HL-60 (cell line): ENCODE results near the gene CENPF.
A peak's percentile ranks its signal among the peaks of the same experiment; 100 is the strongest.
"Not testable (repeated sequence)": the region's sequence is repeated elsewhere in the genome, so short reads cannot be mapped to it uniquely, and the experiment has no call there.

ENCODE experiments used
- DNase-seq, 2 experiments: peaks; one replicate each; pipeline ENCODE4 v3.0.0-alpha.2; 2010 to 2020; ENCODE audit warnings: low read depth in 1 of 2, low spot score in 1 of 2
- H3K27ac ChIP-seq: fragments of 250-450 bp; sonication (Bioruptor Pico); replicated peaks from 2 replicates; pipeline ENCODE4 v1.5.1; 2020; ENCODE audit warnings: mild to moderate bottlenecking, moderate library complexity
- H3K27me3 ChIP-seq: fragments of 250-450 bp; sonication (Bioruptor Pico); 2 replicates; pipeline ENCODE4 v1.5.1; 2021; ENCODE audit warnings: mild to moderate bottlenecking, moderate library complexity; ENCODE audit not compliant: insufficient read depth, poor library complexity, severe bottlenecking
- H3K4me3 ChIP-seq: replicated peaks from 2 replicates; pipeline ENCODE4 v1.5.1; 2011; ENCODE audit warnings: mild to moderate bottlenecking, control low read depth, low read length; ENCODE audit not compliant: insufficient read depth
- GABPA ChIP-seq: IDR thresholded peaks from 2 replicates; pipeline ENCODE4 v1.6.1; 2012; ENCODE audit warnings: low read depth
- POLR2AphosphoS5 ChIP-seq: IDR thresholded peaks from 2 replicates; pipeline ENCODE4 v1.6.1; 2012; ENCODE audit warnings: low read depth
- SPI1 ChIP-seq: IDR thresholded peaks from 2 replicates; pipeline ENCODE4 v1.6.1; 2012; ENCODE audit warnings: low read depth, mild to moderate bottlenecking, borderline replicate concordance
- TF ChIP-seq, protein P1 (sequence below): IDR thresholded peaks from one replicate; pipeline ENCODE4 v1.5.1; 2011; ENCODE audit warnings: low read length, control low read depth, inconsistent platforms; ENCODE audit not compliant: insufficient read depth
- TF ChIP-seq, protein P2 (sequence below): IDR thresholded peaks from 2 replicates; pipeline ENCODE4 v1.6.1; 2012; ENCODE audit warnings: low read depth; ENCODE audit not compliant: insufficient replicate concordance

The CENPF gene

DNA sequence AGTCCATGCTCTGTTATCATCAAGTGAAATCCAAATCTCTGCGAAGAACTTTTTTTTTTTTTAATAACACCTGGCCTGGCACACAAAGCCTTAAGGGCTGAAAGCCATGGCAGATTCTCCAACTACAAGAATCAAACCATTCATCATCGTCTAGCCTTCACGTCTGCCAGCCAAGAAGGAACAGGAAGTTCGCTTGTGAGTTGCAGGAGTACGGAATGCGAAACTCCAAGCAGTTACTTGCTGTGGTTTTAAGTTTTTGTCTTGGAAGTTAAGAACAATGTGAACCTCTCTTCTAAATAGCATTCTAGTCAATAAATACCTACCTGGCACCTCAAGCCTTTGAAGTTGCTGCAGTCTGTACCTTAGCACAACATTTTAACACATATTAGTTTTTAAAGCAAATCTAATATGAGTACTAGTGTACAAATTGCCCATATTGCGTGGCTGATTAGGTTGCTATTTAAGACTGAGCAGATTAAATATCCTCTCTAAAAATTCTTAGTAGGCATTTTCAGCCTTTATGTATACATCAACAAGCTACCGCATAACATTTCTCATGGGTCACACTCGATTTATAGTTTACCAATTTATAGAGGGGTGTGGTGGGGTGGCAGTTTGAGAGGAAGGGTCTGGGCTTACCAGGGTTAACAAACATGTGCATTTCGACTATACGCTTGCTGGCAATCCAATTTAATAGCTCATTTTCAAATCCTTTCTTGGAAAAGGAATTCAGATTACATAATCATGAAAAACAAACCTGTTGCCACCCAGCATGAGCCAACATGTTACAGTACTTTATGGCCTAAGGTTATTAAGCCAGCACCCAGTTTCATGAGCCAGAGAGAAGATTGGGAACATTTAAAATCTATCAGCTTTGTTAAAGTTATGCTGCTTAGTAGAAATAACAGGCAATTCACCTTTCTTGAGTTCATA, 29.3 kb upstream of the CENPF start:
- Histone ChIP-seq H3K27me3 (no peaks in the 10 kb centered on the region), H3K27ac (no peak overlapping the region), H3K4me3 (no peak overlapping the region)
- TF ChIP-seq, protein P1, sequence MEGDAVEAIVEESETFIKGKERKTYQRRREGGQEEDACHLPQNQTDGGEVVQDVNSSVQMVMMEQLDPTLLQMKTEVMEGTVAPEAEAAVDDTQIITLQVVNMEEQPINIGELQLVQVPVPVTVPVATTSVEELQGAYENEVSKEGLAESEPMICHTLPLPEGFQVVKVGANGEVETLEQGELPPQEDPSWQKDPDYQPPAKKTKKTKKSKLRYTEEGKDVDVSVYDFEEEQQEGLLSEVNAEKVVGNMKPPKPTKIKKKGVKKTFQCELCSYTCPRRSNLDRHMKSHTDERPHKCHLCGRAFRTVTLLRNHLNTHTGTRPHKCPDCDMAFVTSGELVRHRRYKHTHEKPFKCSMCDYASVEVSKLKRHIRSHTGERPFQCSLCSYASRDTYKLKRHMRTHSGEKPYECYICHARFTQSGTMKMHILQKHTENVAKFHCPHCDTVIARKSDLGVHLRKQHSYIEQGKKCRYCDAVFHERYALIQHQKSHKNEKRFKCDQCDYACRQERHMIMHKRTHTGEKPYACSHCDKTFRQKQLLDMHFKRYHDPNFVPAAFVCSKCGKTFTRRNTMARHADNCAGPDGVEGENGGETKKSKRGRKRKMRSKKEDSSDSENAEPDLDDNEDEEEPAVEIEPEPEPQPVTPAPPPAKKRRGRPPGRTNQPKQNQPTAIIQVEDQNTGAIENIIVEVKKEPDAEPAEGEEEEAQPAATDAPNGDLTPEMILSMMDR, result no peak
- TF ChIP-seq GABPA (no peak), SPI1 (no peak), POLR2AphosphoS5 (no peak)
- TF ChIP-seq, protein P2, sequence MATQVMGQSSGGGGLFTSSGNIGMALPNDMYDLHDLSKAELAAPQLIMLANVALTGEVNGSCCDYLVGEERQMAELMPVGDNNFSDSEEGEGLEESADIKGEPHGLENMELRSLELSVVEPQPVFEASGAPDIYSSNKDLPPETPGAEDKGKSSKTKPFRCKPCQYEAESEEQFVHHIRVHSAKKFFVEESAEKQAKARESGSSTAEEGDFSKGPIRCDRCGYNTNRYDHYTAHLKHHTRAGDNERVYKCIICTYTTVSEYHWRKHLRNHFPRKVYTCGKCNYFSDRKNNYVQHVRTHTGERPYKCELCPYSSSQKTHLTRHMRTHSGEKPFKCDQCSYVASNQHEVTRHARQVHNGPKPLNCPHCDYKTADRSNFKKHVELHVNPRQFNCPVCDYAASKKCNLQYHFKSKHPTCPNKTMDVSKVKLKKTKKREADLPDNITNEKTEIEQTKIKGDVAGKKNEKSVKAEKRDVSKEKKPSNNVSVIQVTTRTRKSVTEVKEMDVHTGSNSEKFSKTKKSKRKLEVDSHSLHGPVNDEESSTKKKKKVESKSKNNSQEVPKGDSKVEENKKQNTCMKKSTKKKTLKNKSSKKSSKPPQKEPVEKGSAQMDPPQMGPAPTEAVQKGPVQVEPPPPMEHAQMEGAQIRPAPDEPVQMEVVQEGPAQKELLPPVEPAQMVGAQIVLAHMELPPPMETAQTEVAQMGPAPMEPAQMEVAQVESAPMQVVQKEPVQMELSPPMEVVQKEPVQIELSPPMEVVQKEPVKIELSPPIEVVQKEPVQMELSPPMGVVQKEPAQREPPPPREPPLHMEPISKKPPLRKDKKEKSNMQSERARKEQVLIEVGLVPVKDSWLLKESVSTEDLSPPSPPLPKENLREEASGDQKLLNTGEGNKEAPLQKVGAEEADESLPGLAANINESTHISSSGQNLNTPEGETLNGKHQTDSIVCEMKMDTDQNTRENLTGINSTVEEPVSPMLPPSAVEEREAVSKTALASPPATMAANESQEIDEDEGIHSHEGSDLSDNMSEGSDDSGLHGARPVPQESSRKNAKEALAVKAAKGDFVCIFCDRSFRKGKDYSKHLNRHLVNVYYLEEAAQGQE, result no peak
- no peak for DNase-seq

DNA sequence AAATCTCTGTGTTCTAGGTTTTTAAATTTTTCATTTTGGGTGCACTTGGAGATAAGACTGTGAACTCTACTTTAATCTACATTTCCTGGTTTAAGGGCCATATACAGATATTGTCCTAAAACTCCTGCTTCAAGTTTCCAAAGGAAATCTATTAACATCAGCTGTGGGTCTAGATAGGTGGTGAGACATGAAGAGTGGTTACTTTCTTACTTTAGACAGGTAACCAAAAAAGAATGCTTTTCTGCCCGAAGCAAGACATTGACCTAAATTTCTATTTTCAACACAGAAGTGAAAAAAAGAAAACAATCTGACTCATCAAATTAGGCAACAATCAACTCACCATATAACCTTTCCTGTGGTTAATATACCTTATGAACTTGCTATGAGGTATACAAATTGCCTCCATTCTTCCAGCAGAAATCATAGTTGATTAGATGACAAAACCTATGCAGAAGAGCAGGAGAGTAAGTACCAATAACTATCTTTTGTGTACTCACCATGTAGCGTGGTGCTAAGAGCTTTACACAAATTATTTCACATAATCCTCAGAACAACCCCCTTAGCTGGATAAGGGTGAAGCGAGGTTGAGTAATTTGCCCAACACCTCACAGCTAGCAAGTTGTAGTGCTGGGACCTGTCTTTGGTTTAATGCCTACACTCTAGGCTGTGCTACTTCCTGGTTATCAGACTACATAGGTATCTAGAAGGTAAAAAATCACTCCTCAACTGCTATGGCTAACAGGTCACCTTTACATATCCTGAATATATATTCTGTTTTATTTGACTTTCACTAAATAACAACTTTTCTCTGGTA, 28.2 kb upstream of the CENPF start:
- no peaks in the 10 kb centered on the region for H3K27me3 ChIP-seq
- H3K27ac ChIP-seq, result no peak overlapping the region
- H3K4me3 ChIP-seq, result no peak overlapping the region
- DNase-seq, result no peak
- TF ChIP-seq, protein P1, result no peak
- no peak for TF ChIP-seq SPI1

DNA sequence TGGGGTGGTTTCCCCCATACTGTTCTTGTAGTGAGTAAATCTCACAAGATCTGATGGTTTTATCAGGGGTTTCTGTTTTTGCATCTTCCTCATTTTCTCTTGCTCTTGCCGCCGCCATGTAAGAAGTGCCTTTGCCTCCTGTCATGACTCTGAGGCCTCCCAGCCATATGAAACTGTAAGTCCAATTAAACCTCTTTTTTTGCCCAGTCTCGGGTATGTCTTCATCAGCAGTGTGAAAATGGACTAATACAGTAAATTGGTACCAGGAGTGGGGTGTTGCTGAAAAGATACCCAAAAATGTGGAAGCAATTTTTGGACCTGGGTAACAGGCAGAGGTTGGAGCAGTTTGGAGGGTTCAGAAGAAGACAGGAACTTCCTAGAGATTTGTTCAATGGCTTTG, 26.9 kb upstream of the CENPF start:
- H3K27me3 ChIP-seq, result not testable (repeated sequence)

DNA sequence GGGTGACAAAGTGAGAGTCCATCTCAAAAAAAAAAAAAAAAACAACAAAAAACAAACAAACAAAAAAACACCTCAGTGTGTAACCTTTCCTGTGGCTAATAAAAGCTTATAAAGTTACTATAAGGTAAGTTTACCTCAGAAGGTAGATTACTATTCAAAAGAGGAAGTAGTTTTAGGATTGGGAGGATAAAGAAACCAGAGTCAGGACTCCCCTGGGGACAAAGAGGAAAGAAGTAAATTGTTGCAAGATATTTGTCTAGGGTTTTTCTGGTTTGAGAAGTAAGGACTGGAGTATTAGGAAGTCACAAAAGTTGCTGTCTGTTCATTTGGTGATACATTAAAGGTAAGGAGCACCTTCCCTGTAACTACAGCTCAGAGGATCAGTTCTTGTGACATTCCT, 23.8 kb upstream of the CENPF start:
- Histone ChIP-seq H3K27ac (no peak overlapping the region), H3K4me3 (no peak overlapping the region), H3K27me3 (no peaks in the 10 kb centered on the region)
- peak in 1 of 2 experiments; percentile 20 for DNase-seq
- TF ChIP-seq SPI1 (peak; percentile 48; the same call in 1 of the 2 replicates), GABPA (no peak), POLR2AphosphoS5 (no peak)
- TF ChIP-seq, protein P1, result no peak
- TF ChIP-seq, protein P2, result no peak

More for the DNA sequence above, 26.9 kb upstream of the CENPF start:
- not testable (repeated sequence) for DNase-seq, H3K27ac ChIP-seq, H3K4me3 ChIP-seq
